Stimulated activated CD8-positive, alpha-beta memory T cell treated with anti-CD3 and anti-CD28 coated beads, Interleukin-2, amount 100 ng/mL, for 48 hours (primary cell): ENCODE measurements around the gene ZNF112.
A peak's percentile ranks its signal among the peaks of the same experiment; 100 is the strongest.
"Not testable (repeated sequence)": the region's sequence is repeated elsewhere in the genome, so short reads cannot be mapped to it uniquely, and the experiment has no call there.

Experiments
- DNase-seq, 2 donors: peaks; one replicate each; pipeline ENCODE4 v3.0.0-alpha.2; 2020; ENCODE audit warnings: low read depth in 2 of 2

The ZNF112 gene

GRCh38 chr19:44356383-44357111 is at the start of gene ZNF112:
Gene ZNF112, minus strand, starts transcription at chr19:44356680. Its CDS starts 16,141 bp downstream, at chr19:44340539.
- peak in 1 of 2 donors; percentile 1 for DNase-seq

GRCh38 chr19:44401139-44402115 is 44.9 kb upstream of the ZNF112 start, which contains the start of gene ZNF285:
Gene ZNF285, minus strand, starts transcription at chr19:44401608. Its CDS starts 4,395 bp downstream, at chr19:44397213.
- DNase-seq, result peak; percentile 66 to 73

DNA sequence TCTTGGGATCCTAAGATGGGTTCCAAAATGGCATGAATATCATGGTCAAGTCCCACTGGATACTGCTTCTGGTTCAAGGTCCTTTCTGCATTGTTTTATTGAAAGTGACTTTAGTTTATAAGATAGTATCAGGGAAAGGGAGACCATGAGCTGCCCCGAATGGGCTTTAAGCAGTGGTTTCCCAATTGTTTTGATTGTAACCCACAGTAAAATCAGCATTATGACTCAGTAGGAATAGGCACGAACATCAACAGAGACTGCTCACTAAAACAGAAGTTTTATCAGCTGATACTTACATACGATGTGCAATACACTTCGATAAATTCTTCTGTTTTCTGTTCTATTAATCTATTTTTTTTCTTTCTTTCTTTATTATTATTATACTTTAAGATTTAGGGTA is 32.8 kb upstream of the ZNF112 start:
- DNase-seq, result not testable (repeated sequence)

- no peak for DNase-seq
Observed at GRCh38 chr19:44374789-44375188, 18.3 kb upstream of the ZNF112 start.

DNA sequence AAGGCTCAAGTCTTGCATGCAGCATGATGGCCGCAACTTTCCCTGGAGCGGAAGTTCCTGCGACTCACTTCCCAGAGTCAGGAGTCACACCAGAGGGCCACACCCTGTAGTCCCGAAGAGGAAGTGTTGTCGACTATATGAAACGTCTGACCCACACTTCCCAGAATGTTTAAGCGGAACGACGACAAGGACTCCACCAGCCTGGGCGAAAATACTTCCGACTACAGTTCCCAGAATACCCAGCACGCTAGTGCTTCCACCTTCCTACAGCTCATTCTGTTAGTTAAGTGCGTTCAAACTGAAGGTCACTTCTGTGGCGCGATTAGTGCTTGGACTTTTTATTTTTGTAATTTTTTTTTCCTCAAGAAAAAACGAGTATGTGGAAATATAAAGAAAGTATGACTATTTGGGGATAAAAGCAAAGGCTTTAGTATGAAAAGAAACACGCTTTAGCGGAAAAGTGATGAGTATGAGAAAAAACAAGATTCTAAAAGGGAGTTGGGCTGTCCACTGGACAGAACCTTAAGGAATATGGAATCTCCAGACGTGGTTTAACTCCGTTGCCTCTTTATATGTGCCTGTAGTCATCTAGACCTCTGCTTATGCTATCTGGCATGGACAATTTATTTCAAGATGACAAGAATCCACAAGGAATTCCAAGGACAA is 15.5 kb upstream of the ZNF112 start:
- no peak for DNase-seq

GRCh38 chr19:44367024-44367423 is 10.5 kb upstream of the ZNF112 start:
- DNase-seq, result no peak

- no peak for DNase-seq
Observed at GRCh38 chr19:44346556-44346955, 9.9 kb downstream of the ZNF112 start.

DNA sequence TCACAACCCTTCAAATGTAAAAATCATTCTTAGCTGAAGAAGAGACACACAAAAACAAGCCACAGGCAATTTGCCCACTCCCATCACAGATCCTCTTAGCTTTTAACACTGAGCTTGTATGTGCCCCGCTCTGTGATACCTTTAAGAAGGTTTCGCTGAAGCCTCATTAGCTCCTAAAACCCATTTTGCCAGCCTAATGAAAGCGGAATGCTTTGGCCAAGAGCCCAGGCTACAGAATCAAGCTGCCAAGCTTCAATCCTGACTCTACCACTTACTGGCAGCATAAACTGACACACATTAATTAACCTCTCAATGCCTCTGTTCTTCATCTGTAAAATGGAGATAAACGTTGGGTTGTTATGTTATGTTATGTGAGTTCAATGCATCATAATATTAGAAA is 10.5 kb downstream of the ZNF112 start:
- no peak for DNase-seq

- DNase-seq, result no peak
Observed at GRCh38 chr19:44344255-44344654, 12.2 kb downstream of the ZNF112 start.

- no peak for DNase-seq
Observed at GRCh38 chr19:44341794-44342193, 14.7 kb downstream of the ZNF112 start.

DNA sequence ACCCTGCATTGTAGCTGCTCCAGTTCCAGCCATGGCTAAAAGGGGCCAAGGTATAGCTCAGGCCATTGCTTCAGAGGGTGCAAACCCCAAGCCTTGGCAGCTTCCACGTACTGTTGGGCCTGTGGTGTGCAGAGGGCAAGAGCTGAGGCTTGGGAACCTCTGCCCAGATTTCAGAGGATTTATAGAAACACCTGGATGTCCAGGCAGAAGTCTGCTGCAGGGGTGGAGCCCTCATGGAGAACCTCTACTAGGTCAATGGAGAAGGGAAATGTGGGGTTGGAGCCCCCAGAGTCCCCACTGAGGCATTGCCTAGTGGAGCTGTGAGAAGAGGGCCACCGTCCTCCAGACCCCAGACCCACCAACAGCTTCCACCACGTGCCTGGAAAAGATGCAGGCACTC is 21.8 kb downstream of the ZNF112 start:
- not testable (repeated sequence) for DNase-seq

GRCh38 chr19:44332145-44332544 is 24.3 kb downstream of the ZNF112 start:
- DNase-seq, result no peak

DNA sequence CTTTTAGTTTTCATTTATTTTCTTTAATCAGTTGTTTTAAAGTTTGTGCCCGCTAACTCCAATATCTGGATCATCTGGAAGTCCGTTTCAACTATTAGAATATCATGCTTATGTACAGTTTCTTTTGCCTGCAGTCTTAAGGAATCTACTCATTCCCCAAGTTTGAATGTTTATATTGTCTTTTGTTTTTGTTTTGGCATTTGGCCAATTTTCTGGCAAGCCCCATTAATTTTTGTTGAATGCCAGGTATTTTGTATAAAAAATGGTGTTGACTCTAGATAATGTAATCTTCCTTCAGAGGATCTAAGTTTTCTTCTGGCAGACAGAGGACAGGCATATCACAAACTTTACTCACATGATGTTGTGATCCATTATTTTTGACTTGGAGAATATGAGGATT is 40.6 kb downstream of the ZNF112 start:
- DNase-seq, result no peak

DNA sequence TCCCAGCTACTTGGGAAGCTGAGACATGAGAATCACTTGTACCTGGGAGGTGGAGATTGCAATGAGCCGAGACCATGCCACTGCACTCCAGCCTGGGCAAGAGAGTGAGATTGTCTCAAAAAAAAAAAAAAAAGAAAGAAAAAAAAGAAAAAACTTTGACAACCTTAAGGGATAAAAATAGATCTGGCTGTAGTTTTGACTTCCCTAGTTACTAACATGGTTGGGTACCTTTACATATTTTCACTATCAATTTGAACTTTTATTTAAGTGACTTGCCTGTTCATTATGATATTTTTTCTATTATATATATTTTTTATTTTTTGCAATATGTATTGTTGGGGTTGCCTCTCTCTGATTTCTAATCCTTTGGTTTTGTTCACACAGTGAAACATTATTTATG is 43.2 kb downstream of the ZNF112 start:
- DNase-seq, result no peak

GRCh38 chr19:44308011-44308410 is 48.5 kb downstream of the ZNF112 start:
- no peak for DNase-seq

- no peak for DNase-seq
Observed at GRCh38 chr19:44306283-44306682, 50.2 kb downstream of the ZNF112 start.

DNA sequence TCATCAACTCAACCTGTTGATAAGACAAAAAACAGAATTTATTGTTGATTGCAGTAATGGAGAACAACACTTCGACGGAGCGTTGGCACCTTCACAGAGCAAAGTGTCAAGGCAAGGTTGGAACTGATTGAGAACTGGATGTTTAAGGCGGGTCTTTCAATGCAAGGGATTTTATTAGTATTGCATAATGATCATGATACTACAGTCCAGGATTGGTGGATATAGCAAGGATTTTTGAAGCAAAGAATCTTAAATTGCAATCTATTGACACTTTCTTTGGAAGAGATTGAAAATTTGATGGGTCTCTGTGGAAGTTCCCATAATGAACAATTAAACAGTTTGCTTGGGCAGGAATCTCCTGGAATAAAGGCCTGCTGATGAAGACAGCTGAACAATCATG is 51.0 kb downstream of the ZNF112 start:
- DNase-seq, result no peak

- peak; percentile 46 to 64 for DNase-seq
Observed at GRCh38 chr19:44304659-44305193, 51.8 kb downstream of the ZNF112 start, which contains the start of gene ZNF235. Gene ZNF235, minus strand, starts transcription at chr19:44305025. Its CDS starts 1,621 bp downstream, at chr19:44303404.

- no peak for DNase-seq
Observed at GRCh38 chr19:44303976-44304568, 52.4 kb downstream of the ZNF112 start.

DNA sequence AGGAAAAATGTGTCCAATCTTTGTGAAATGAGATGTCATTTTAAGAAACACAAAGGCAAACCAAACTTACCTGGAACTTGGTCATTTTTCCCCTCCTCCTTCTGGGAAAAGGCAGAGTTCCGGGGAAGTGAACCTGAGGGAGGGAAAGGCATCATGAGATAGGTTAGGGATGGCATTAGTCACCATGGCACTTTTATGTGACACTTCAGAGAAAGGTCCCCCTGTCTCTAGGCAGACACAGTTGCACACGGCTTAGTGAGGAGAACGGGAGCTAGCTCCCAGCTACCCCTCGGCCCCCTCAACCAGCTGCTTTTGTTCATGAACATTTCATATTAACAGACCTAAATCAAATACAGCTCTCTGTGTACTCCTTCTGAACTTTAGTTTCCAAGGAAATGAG is 53.2 kb downstream of the ZNF112 start:
- no peak for DNase-seq

GRCh38 chr19:44284968-44285367 is 71.5 kb downstream of the ZNF112 start:
- no peak for DNase-seq
